Measurements from ENCODE around the gene TAAR2. TPM values are rescaled to one million over a fixed set of nuclear protein-coding genes. Genes with fewer than 3 reads are reported as not detected.

The TAAR2 gene
- total RNA-seq, 1 experiment from 2014 or later = not detected

DNA sequence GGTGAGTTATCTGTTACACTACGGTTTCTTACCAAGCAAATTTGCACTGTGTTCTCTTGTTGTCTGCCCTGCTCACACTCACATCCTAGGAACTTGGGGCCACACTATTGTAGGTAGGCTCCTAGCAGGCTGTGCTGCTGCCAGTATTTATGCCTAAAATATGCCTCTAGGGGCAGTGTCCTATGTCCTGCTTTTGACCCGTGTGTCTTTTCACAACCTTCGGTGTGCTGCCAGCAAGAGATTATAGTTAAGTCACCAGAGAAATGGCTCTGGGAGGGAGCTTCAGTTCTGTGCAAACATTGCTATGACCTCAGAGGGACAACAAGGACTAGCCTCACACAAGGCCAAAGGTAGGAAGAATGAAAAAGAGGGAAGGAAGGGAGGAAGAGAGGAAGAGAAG, 25.6 kb downstream of the TAAR2 start:
- BruUV-seq (replicated peaks) = no TSS peak
- Histone ChIP-seq H2AFZ (ENCODE audit: low read depth, low read length, poor library complexity, severe bottlenecking) (peak overlapping the region; percentile 83), H3K9me3 (ENCODE audit: control insufficient read depth in 1 of 2, insufficient read depth in 1 of 2, low read depth in 1 of 2, low read length in 2 of 2) (no peaks in the 10 kb centered on the region), H3K27me3 (ENCODE audit: insufficient read depth, low read length) (no peaks in the 10 kb centered on the region), H3K4me3 (replicated peaks in 1 of 2; ENCODE audit: low read depth in 1 of 2, low read length in 2 of 2) (no peak overlapping the region), H3K9me2 (ENCODE audit: insufficient read depth) (no peaks in the 10 kb centered on the region), H3K9ac (ENCODE audit: low read length) (no peak overlapping the region), H3K36me3 (ENCODE audit: control insufficient read depth in 1 of 2, insufficient read depth in 2 of 2, low read length in 2 of 2) (no peaks in the 10 kb centered on the region), H3K79me2 (ENCODE audit: insufficient read depth, low read length) (no peaks in the 10 kb centered on the region), H3K4me2 (ENCODE audit: low read length) (peak overlapping the region; percentile 39), H3K27ac (ENCODE audit: low read depth, low read length) (no peak overlapping the region), H4K20me1 (ENCODE audit: insufficient read depth) (no peaks in the 10 kb centered on the region), H3K4me1 (ENCODE audit: control insufficient read depth in 1 of 2, insufficient read depth in 2 of 2, low read length in 2 of 2) (peaks cover 0 to 5% of the 10 kb centered on the region in 2 experiments; a peak in 1 of 4 replicates)
- intact Hi-C loops (cut with micrococcal nuclease) = no loop called here
- TF ChIP-seq ZNF274 (IDR thresholded peaks at IDR 0.05; ENCODE audit: low read depth, low read length) = no peak
- TF ChIP-seq, protein P1, sequence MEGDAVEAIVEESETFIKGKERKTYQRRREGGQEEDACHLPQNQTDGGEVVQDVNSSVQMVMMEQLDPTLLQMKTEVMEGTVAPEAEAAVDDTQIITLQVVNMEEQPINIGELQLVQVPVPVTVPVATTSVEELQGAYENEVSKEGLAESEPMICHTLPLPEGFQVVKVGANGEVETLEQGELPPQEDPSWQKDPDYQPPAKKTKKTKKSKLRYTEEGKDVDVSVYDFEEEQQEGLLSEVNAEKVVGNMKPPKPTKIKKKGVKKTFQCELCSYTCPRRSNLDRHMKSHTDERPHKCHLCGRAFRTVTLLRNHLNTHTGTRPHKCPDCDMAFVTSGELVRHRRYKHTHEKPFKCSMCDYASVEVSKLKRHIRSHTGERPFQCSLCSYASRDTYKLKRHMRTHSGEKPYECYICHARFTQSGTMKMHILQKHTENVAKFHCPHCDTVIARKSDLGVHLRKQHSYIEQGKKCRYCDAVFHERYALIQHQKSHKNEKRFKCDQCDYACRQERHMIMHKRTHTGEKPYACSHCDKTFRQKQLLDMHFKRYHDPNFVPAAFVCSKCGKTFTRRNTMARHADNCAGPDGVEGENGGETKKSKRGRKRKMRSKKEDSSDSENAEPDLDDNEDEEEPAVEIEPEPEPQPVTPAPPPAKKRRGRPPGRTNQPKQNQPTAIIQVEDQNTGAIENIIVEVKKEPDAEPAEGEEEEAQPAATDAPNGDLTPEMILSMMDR (IDR thresholded peaks at IDR 0.05 in 2 of 3, conservative IDR thresholded peaks at IDR 0.05 in 1 of 3; ENCODE audit: borderline replicate concordance in 1 of 3, insufficient read depth in 1 of 3, low read depth in 2 of 3, low read length in 2 of 3) = peak; percentile 15 to 70 (median 66); a peak in 5 of 6 replicates
- TF ChIP-seq CBX3 (IDR thresholded peaks at IDR 0.05; ENCODE audit: low read depth) = peak; percentile 57; the same call in 1 of the 2 replicates
- TF ChIP-seq SIN3A (IDR thresholded peaks at IDR 0.05; ENCODE audit: low read depth) = no peak
- peak; percentile 44 for DNase-seq (ENCODE audit: low read depth, low spot score)
- ChIA-PET CTCF (interaction anchor here (0.6 to 1.6 kb wide), 8 partner anchors 9 to 117 kb away, joined by 3 to 4 read pairs (median 3); partner anchors contain the start of genes STX7, TAAR1 and TAAR5), POLR2A (no interaction called here), RAD21 (ENCODE audit: low non-redundant PET in 1 of 2, low total read pairs in 2 of 2, uncharacterized antibody in 2 of 2, unreplicated experiment in 2 of 2) (no interaction called here)
- ATAC-seq = peak; percentile 100

DNA sequence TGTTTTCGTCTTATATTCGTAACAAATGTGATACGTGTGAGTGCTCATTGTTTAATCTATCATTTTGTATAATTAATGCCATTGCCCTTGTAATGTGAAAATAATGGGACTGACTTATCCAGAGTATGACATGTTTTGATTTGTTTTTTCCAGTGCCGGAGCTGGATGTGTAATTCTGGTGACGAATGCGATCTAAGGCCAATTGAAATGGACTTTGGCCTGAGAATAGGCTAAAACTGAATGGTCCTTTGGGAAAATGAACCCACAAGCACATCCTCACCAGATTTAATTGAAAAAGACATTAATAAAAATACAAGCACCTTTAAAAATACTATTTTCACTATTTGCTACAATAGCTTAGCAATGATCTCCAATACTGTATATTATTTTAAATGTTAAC, 27.9 kb downstream of the TAAR2 start:
- intact Hi-C loops (cut with micrococcal nuclease) = no loop called here
- Histone ChIP-seq H3K27me3 (ENCODE audit: insufficient read depth, low read length) (no peaks in the 10 kb centered on the region), H3K27ac (ENCODE audit: low read depth, low read length) (no peak overlapping the region), H4K20me1 (ENCODE audit: insufficient read depth) (no peaks in the 10 kb centered on the region), H3K9me2 (ENCODE audit: insufficient read depth) (no peaks in the 10 kb centered on the region), H3K9me3 (ENCODE audit: control insufficient read depth in 1 of 2, insufficient read depth in 1 of 2, low read depth in 1 of 2, low read length in 2 of 2) (no peaks in the 10 kb centered on the region), H3K79me2 (ENCODE audit: insufficient read depth, low read length) (no peaks in the 10 kb centered on the region), H3K4me1 (ENCODE audit: control insufficient read depth in 1 of 2, insufficient read depth in 2 of 2, low read length in 2 of 2) (peaks cover 0 to 5% of the 10 kb centered on the region in 2 experiments; a peak in 1 of 4 replicates), H3K4me3 (replicated peaks in 1 of 2; ENCODE audit: low read depth in 1 of 2, low read length in 2 of 2) (no peak overlapping the region), H2AFZ (ENCODE audit: low read depth, low read length, poor library complexity, severe bottlenecking) (no peak overlapping the region), H3K36me3 (ENCODE audit: control insufficient read depth in 1 of 2, insufficient read depth in 2 of 2, low read length in 2 of 2) (no peaks in the 10 kb centered on the region), H3K4me2 (ENCODE audit: low read length) (no peak overlapping the region), H3K9ac (ENCODE audit: low read length) (no peak overlapping the region)
- ATAC-seq (no peak), DNase-seq (ENCODE audit: low read depth, low spot score) (no peak)
- ChIA-PET POLR2A (no interaction called here), CTCF (no interaction called here), RAD21 (ENCODE audit: low non-redundant PET in 1 of 2, low total read pairs in 2 of 2, uncharacterized antibody in 2 of 2, unreplicated experiment in 2 of 2) (no interaction called here)
- no TSS peak for BruUV-seq (replicated peaks)
- TF ChIP-seq POLR2AphosphoS5 (IDR thresholded peaks at IDR 0.05; ENCODE audit: low read depth, low read length) (no peak), SIN3A (IDR thresholded peaks at IDR 0.05; ENCODE audit: low read depth) (no peak), CBX3 (IDR thresholded peaks at IDR 0.05; ENCODE audit: low read depth) (no peak), EZH2phosphoT487 (IDR thresholded peaks at IDR 0.05; ENCODE audit: borderline replicate concordance) (no peak)
- TF ChIP-seq, protein P1 (IDR thresholded peaks at IDR 0.05 in 2 of 3, conservative IDR thresholded peaks at IDR 0.05 in 1 of 3; ENCODE audit: borderline replicate concordance in 1 of 3, insufficient read depth in 1 of 3, low read depth in 2 of 3, low read length in 2 of 3) = no peak
- TF ChIP-seq, protein P2, sequence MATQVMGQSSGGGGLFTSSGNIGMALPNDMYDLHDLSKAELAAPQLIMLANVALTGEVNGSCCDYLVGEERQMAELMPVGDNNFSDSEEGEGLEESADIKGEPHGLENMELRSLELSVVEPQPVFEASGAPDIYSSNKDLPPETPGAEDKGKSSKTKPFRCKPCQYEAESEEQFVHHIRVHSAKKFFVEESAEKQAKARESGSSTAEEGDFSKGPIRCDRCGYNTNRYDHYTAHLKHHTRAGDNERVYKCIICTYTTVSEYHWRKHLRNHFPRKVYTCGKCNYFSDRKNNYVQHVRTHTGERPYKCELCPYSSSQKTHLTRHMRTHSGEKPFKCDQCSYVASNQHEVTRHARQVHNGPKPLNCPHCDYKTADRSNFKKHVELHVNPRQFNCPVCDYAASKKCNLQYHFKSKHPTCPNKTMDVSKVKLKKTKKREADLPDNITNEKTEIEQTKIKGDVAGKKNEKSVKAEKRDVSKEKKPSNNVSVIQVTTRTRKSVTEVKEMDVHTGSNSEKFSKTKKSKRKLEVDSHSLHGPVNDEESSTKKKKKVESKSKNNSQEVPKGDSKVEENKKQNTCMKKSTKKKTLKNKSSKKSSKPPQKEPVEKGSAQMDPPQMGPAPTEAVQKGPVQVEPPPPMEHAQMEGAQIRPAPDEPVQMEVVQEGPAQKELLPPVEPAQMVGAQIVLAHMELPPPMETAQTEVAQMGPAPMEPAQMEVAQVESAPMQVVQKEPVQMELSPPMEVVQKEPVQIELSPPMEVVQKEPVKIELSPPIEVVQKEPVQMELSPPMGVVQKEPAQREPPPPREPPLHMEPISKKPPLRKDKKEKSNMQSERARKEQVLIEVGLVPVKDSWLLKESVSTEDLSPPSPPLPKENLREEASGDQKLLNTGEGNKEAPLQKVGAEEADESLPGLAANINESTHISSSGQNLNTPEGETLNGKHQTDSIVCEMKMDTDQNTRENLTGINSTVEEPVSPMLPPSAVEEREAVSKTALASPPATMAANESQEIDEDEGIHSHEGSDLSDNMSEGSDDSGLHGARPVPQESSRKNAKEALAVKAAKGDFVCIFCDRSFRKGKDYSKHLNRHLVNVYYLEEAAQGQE (IDR thresholded peaks at IDR 0.05; ENCODE audit: low read depth) = no peak
- TF ChIP-seq, protein P3, sequence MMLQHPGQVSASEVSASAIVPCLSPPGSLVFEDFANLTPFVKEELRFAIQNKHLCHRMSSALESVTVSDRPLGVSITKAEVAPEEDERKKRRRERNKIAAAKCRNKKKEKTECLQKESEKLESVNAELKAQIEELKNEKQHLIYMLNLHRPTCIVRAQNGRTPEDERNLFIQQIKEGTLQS (IDR thresholded peaks at IDR 0.05) = no peak
